ENCODE results near the gene ATP8B1.
"Not testable (repeated sequence)": the region's sequence is repeated elsewhere in the genome, so short reads cannot be mapped to it uniquely, and the experiment has no call there.

ATP8B1 gene

GRCh38 chr18:57803103-57803969 lies at the start of gene ATP8B1:
Gene ATP8B1 (minus strand): TSS chr18:57803315. CDS start chr18:57731807, 71,508 bp downstream.
- peak; percentile 92 for DNase-seq (ENCODE audit: low spot score)

GRCh38 chr18:57850063-57850462 lies 46.9 kb upstream of the ATP8B1 start:
- no peak for DNase-seq (ENCODE audit: low spot score)

GRCh38 chr18:57848374-57848773 lies 45.3 kb upstream of the ATP8B1 start:
- peak; percentile 20 for DNase-seq (ENCODE audit: low spot score)

- not testable (repeated sequence) for DNase-seq (ENCODE audit: low spot score)
These were observed 44.3 kb upstream of the ATP8B1 start for GRCh38 chr18:57847431-57847830.

GRCh38 chr18:57846258-57846657 lies 43.1 kb upstream of the ATP8B1 start:
- peak; percentile 70 for DNase-seq (ENCODE audit: low spot score)

GRCh38 chr18:57845605-57846074 lies 42.5 kb upstream of the ATP8B1 start:
- DNase-seq (ENCODE audit: low spot score), result no peak

- no peak for DNase-seq (ENCODE audit: low spot score)
These were observed 41.2 kb upstream of the ATP8B1 start for GRCh38 chr18:57844319-57844718.

GRCh38 chr18:57843386-57843785 lies 40.3 kb upstream of the ATP8B1 start:
- DNase-seq (ENCODE audit: low spot score), result no peak

- no peak for DNase-seq (ENCODE audit: low spot score)
These were observed 38.5 kb upstream of the ATP8B1 start for GRCh38 chr18:57841568-57841967.

GRCh38 chr18:57839942-57840381 lies 36.8 kb upstream of the ATP8B1 start:
- peak; percentile 46 for DNase-seq (ENCODE audit: low spot score)

GRCh38 chr18:57837917-57838548 lies 34.9 kb upstream of the ATP8B1 start:
- no peak for DNase-seq (ENCODE audit: low spot score)

GRCh38 chr18:57836557-57836956 lies 33.4 kb upstream of the ATP8B1 start:
- no peak for DNase-seq (ENCODE audit: low spot score)

GRCh38 chr18:57835904-57836303 lies 32.8 kb upstream of the ATP8B1 start:
- DNase-seq (ENCODE audit: low spot score), result no peak

GRCh38 chr18:57834616-57835015 lies 31.5 kb upstream of the ATP8B1 start:
- DNase-seq (ENCODE audit: low spot score), result no peak

GRCh38 chr18:57833441-57834101 lies 30.5 kb upstream of the ATP8B1 start:
- DNase-seq (ENCODE audit: low spot score), result peak; percentile 36

GRCh38 chr18:57832730-57833129 lies 29.6 kb upstream of the ATP8B1 start:
- no peak for DNase-seq (ENCODE audit: low spot score)

GRCh38 chr18:57831597-57832377 lies 28.7 kb upstream of the ATP8B1 start:
- no peak for DNase-seq (ENCODE audit: low spot score)

GRCh38 chr18:57827646-57828045 lies 24.5 kb upstream of the ATP8B1 start:
- DNase-seq (ENCODE audit: low spot score), result no peak

GRCh38 chr18:57826252-57826651 lies 23.1 kb upstream of the ATP8B1 start:
- DNase-seq (ENCODE audit: low spot score), result no peak

- DNase-seq (ENCODE audit: low spot score), result not testable (repeated sequence)
These were observed 17.5 kb upstream of the ATP8B1 start for GRCh38 chr18:57820583-57820982.

GRCh38 chr18:57819671-57820460 lies 16.8 kb upstream of the ATP8B1 start:
- peak; percentile 43 for DNase-seq (ENCODE audit: low spot score)
